GM19395 (cell line): ENCODE measurements around the gene ANXA11.
"Not testable (repeated sequence)": the region's sequence is repeated elsewhere in the genome, so short reads cannot be mapped to it uniquely, and the experiment has no call there.

Source experiments
- ATAC-seq: cut with Tn5 transposase; IDR thresholded peaks from one replicate; pipeline ENCODE4 v1.9.1; 2021; ENCODE audit warnings: mild to moderate bottlenecking, moderate library complexity; ENCODE audit not compliant: unreplicated experiment

ANXA11 gene

GRCh38 chr10:80149123-80149522 lies 56.2 kb downstream of the ANXA11 start:
- ATAC-seq: no peak

- no peak for ATAC-seq
Measured at GRCh38 chr10:80148166-80148805, 57.1 kb downstream of the ANXA11 start.

GRCh38 chr10:80146918-80147317 lies 58.4 kb downstream of the ANXA11 start:
- no peak for ATAC-seq

DNA sequence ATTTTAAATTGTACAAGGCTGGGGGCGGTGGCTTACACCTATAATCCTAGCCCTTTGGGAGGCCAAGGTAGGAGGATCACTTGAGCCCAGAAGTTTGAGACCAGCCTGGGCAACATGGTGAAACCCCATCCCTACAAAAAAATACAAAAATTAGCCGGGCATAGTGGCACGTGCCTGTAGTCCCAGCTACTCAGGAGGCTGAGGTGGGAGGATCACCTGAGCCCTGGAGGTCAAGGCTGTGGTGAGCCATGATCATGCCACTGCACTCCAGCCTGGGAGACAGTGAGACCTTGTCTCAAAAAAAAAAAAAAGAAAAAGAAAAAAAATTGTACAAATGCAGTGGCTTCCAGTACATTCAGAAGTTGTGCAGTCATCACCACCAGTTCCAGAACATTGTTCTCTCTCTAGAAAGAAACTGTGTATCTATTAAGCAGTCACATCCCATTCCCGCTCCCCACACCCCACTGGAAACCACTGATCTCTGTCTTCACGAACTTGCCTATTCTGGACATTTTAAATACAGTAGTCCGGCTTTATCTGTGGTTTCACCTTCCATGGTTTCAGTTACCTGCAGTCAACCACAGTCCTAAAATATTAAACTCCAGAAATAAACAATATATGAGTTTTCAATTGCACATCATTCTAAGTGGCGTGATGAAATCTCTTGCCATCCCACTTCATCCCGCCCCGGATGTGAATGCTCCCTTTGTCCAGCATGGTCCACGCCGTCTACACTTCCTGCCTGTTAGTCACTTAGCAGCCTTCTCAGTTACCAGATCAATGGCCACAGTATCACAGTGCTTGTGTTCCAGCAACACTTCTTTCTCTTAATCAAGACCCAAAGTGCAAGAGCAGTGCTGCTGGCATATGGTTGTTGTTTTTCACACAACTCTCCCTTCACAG lies 59.7 kb downstream of the ANXA11 start:
- ATAC-seq: not testable (repeated sequence)

- peak; percentile 36 for ATAC-seq
Measured at GRCh38 chr10:80144696-80145131, 60.6 kb downstream of the ANXA11 start.

GRCh38 chr10:80144067-80144695 lies 61.2 kb downstream of the ANXA11 start:
- peak; percentile 63 for ATAC-seq

DNA sequence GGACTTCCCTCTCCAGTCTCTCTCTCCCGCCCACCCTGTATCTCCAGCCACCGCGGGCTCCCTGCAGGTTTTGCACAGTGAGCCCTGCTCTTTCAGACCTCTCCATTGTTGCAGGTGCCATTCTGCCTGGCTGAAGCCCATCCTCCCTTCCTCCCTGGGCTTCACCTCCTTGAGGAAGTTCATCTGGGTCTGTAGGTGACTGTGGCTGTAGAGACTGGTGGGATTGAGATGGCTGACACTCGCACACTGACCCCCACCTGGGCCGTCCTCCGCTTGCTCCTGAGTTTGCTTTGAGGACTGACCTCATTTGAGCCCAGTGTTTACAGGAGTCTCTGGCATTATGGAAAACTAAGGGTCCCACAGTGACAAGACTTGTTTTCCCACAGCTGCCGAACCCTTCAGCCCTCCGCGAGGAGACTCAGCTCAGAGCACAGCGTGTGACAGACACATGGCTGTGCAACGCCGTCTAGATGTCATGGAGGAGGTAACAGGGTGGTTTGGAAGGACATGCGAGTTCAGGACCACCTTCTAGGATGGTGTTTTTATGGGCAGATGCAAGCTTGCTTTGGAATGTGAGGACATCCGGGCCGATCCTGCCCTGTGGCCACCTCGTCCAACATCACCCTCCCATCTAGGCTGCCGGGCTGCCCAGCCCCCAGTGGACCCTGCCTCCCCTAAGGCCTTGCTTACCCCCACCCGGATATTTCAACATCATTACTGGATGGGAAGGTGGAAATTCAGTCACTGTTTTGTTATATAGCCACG lies 63.5 kb downstream of the ANXA11 start:
- ATAC-seq: no peak

GRCh38 chr10:80140251-80140650 lies 65.1 kb downstream of the ANXA11 start:
- ATAC-seq: no peak

GRCh38 chr10:80139265-80139664 lies 66.1 kb downstream of the ANXA11 start:
- no peak for ATAC-seq

- ATAC-seq: no peak
Measured at GRCh38 chr10:80137920-80138319, 67.4 kb downstream of the ANXA11 start.

DNA sequence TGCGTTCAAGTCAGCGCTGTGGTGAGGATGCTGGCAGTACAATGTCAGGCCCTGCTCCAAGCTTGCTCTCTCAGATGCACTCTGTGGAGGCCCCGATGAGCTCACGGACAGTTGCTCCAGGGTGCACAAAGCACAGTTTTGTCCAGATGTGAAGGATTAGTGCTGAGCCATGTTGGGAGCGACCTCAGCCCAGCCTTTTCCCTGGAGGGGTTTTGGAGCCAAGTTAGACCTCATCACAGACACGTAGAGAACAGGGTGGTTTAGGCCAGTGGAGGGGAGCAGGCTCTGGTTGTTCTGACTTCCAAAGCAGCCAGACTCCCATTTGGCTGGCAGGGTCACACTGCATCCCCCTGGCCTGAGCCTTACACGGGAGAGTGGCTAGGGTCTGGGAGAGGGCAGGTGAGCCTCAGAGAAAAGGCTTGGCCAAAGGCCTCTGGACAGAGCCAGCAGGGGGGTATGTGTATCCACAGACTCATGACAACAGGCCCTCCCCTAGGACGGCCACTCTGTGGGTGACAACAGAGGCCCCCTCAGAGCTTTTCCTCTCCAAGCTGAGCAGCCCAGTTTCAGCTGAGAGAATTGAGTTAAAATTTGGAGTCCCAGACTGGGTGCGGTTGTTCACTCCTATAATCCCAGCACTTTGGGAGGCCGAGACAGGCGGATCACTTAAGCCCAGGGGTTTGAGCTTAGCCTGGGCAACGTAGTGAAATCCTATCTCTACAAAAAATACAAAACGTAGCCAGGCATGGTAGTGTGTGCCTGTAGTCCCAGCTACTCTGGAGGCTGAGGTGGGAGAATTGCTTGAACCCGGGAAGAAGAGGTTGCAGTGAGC lies 68.1 kb downstream of the ANXA11 start:
- ATAC-seq: no peak

DNA sequence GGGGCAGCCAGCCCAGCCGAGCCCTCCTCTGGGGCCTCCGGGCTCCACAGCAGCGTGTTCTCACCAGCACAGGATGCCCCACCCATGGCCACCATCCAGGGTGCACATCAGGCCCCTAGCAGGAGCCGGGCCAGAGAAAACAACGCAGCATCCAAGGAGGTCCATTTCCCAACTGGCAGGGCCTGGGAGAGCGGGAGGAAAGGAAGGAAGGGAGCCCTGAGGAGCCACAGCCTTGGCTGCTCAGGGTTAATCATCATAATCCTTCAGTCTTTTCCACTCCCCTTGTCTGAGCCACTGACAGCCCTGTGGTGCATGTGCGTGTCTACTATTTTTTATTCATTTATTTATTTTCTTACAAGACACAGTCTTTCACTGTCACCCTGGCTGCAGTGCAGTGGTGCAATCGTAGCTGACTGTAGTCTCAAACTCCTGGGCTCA lies 69.2 kb downstream of the ANXA11 start:
- no peak for ATAC-seq

DNA sequence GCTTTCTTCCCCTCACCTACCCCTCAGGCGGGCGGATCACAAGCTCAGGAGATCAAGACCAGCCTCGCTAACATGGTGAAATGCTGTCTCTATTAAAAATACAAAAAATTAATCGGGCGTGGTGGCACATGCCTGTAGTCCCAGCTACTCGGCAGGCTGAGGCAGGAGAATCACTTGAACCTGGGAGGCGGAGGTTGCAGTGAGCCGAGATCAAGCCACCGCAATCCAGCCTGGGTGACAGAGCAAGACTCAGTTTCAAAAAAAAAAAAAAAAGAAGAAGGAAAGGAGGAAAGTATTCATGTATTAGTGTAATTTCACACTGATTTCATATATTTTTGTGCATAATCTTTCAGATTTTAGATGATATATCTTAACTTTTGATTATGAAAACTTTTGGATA lies 71.7 kb downstream of the ANXA11 start:
- not testable (repeated sequence) for ATAC-seq

DNA sequence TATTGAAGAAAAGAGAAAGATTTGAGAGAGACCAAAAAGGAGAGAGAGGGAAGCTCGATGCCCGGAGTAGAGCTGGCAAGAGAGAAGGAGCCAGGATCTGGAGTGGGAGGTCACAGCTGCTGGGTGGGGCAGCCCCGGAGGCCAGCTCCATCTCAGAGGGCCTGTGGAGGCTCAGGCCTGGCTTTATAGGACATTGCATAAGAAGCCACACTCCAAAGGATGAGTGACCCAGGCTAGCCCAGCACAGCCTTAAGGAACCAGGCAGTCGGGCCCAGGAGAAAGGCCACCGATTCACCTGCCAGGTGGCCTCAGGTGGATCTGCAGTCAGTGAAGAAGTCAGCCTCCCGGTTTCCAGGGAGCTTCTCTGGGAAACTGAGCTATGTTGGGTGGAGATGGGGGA lies 72.1 kb downstream of the ANXA11 start:
- no peak for ATAC-seq

DNA sequence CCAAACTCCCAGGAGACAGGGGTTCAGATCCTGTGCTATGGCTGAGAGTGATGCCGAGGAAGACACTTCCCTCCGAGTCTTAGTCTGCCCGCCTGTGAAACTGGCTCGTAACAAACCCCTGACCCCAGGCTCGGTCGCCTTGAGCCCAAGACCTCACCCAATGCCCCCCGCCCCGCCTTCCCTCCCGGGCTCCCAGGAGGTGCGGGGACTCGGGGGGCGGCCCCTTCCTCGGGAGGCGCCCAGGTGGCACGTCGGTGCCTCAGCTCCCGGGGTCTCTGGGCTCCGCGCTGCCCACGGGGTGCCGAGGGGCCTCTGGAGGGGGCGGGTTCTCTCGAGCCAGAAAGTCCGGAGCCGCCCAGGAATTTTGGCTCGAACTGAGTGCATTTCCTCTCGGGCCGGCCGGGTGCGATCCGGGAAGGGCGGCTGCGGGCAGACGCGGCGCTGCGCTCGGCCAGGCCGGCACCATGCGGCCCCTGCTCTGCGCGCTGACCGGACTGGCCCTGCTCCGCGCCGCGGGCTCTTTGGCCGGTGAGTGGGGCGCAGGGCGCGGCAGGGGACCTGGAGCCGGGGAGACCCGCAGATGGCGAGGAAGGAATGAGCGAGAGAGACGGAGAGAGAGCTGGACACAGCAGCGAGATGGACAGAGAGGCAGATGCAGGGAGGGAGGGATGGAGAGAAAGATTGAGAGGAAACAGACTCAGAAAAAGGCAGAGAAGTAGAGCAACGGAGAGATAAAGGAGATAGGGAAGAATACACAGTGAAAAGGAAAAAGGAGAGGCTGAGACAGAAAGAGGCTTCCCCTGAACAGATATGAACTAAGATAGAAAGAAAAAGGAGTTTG lies 72.8 kb downstream of the ANXA11 start, which contains the start of gene PLAC9:
Gene PLAC9 (plus strand): TSS at position 432 of the 841 bp plus-strand sequence. CDS start 33 bp downstream, at position 465.
- ATAC-seq: no peak

DNA sequence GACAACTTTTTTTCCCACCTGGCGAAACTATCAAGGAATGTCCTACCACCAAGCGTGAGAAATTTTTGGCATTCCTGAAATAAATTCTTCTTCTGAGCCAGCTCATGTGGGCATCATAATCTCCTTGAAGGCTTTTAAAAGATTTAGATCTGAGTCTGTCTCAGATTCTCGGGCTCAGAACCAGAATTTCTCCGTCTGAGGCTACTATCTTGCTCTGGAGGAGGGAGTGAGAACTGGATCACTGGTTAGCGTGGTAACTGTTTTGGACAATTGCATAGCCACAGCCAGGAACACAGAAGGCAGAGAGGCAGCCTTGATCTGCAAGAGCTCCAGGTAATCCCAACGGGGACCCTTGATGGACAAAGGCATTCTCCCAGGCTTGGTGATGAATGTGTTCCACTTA lies 73.8 kb downstream of the ANXA11 start:
- ATAC-seq: no peak

DNA sequence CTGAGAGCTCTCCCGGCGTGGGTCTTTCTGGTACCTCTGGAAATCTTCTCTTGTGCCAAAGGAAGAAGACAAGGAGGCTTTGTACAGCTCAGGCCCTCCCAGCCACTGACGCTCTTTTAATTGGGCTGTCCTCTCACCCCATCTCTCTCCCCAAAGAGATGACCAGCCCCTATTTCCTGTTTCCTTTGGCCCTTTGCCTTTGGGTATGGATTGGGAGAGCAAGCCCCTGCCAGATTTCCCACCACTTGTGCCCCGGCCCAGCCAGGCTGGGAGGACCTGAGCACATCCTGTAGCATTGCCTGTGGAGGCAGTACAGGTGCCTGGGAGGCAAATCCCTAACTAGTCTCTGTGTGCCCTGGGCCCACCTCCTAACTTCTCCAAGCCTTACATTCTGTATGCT lies 78.5 kb downstream of the ANXA11 start:
- no peak for ATAC-seq

GRCh38 chr10:80122746-80123145 lies 82.6 kb downstream of the ANXA11 start:
- no peak for ATAC-seq

DNA sequence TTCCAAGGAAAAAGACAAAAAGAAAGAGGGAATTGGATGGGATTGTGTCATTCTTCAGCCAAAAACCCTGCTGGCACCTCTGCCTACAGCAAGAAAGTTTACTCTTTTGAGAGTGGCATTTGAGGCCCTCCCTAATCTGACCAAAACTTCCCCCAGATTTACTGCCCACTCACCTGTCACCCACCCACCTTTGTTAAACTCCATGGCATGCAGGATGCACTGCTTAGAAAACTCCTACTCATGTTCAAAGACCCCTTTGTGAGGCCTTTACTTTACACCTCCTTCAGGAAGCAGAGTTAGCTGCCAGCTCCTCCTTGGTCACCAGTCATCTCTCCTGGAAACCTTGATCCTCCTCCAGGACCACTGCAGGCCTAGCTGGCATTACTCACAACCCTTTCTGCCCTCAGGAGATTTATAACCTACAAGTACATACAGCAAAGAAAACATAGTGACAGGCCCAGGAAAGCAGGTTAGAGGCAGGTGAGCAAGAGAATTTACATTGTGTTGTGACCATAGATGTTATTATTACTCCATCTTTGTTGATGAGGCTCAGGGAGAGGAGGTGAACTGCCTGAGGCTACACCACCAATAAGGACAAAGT lies 83.1 kb downstream of the ANXA11 start:
- no peak for ATAC-seq
